Glomerular endothelial cell (primary cell): ENCODE data around the gene BOC. TPM values are rescaled to one million over a fixed set of nuclear protein-coding genes. Genes with fewer than 3 reads are reported as not detected.

Experiments used
- DNase-seq: peaks from one replicate; pipeline ENCODE4 v3.0.0-alpha.2; 2011; ENCODE audit warnings: low read depth, low spot score; ENCODE audit errors: extremely low read depth
- total RNA-seq: library from RNA; depleted of rRNA; stranded (reverse); fragments of >200 nt; gene quantifications from 2 replicates; pipeline ENCODE4 v1.2.3, GENCODE V29; 2015

Gene BOC
- total RNA-seq, 1 donor from 2014 or later = 2.2 TPM

- no peak for DNase-seq
These were observed 12.3 kb downstream of the BOC start for GRCh38 chr3:113223475-113224281.

- no peak for DNase-seq
These were observed 13.9 kb downstream of the BOC start for GRCh38 chr3:113225286-113225685.

GRCh38 chr3:113226491-113226890 lies 15.1 kb downstream of the BOC start:
- DNase-seq = no peak

DNA sequence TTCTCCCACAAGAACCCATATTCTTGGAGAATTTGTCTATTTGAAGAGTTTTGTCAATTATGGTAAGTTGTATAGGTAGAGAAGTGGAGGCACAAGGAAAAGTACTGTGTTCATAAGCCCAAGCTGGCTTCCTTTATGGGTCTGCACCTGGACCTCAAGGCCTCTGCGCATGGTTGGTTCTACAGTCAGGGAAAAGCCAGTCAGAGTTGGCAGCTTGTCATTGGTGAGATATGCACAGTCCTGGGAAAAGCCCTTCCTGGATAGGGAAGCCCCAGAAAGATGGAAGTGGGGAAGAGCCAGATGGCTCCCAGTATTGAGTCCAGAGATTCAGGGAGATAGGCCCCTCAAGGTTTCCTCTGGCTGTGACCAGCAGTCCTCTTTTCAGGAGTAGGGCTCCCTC lies 15.8 kb downstream of the BOC start:
- no peak for DNase-seq

DNA sequence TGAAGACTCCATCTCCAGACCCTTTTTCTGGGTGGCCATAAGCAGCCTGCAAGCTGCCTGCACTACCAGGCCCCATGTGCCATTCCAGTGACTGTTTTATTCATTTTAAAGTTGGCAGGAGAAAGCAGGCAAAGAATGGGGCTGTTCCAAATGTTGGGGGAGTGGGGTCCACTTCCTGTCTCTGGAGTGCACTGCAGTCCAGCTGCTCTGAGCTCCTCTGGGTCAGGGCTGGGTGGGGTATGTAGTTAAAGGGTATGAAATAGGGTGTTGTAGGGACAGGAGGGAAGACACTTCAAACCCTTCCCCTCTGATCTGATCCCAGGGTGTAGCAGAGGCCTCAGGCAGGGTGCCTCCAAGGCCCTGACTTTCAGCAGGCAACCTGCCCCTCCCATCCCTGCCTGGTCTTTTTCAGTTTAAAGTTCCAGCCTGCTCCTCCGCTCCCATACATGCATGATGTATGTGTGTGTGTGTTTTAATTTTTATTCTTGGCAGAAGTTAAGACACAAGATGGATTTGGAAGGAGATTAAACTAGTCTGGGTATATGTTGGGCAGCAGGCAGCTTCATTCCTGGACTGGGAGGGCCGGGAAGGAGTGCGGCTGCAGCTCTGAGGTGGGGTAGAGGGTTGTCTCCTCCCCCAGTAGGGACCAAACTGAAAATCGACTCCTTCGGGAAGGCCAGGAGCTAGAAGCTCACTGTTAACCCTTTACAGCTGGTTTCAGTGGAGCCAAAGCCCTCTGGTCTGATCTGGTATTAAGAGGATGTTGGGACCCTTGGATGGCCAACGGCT lies 17.3 kb downstream of the BOC start:
- DNase-seq = no peak

GRCh38 chr3:113231391-113231790 lies 20.0 kb downstream of the BOC start:
- no peak for DNase-seq

GRCh38 chr3:113231827-113232253 lies 20.5 kb downstream of the BOC start:
- no peak for DNase-seq

DNA sequence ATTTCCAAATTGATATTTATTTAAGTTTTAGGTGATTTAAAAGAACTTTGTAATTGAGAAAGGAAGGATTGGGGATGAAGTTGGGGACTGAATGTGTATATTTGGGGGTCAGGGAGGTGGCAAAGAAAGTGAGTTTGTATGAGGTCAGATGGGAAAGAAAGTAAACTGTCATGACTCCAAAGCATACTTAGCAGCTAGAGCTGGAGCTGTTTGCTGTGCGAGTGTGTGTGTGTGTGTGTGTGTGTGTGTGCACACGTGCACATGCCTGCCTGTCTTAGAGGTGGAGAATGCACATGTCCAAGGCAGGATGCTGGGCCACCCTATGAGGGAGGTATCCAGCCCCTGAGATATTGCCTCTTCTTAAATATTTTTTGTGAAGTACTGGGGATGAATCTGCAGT lies 21.0 kb downstream of the BOC start:
- no peak for DNase-seq

- DNase-seq = no peak
These were observed 22.1 kb downstream of the BOC start for GRCh38 chr3:113233497-113233896.

- no peak for DNase-seq
These were observed 22.7 kb downstream of the BOC start for GRCh38 chr3:113234028-113234427.

- no peak for DNase-seq
These were observed 23.4 kb downstream of the BOC start for GRCh38 chr3:113234688-113235260.

DNA sequence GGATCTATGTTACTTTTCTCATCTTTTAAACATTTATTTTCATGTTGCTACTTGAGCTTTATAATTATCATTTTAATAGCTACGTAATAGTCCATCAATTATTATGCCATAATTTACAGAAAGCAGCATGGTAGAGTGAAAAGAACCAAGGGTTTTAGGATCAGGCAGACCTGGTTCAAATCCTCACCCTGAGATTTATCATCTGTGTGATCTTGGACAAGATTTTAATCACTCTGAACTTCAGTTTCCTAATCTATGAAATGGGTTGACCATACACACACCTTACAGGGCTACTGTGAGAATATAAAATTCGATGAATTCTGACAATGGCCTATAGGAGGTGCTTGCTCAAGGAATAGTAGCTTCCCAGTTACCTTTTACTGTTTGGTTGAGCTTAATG lies 27.1 kb downstream of the BOC start:
- no peak for DNase-seq

DNA sequence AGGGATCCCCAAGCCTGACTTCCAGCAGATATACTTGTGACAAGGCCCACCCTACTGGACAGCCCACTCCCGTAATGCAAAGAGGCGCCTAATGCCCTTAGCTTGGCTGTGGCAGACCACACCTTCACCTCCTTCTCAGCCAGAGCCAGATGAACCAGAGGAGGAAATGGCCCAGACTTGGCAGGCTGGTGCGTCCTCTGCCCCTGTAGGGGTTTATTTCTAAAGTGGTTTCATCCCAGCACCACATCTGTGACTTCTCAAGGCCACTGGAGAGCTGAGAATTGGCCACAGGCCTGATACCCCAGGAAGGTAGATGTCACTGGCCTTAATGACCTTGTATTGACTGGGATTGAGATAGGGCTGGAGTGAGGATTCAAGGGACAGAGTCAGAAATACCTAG lies 29.5 kb downstream of the BOC start:
- DNase-seq = no peak

DNA sequence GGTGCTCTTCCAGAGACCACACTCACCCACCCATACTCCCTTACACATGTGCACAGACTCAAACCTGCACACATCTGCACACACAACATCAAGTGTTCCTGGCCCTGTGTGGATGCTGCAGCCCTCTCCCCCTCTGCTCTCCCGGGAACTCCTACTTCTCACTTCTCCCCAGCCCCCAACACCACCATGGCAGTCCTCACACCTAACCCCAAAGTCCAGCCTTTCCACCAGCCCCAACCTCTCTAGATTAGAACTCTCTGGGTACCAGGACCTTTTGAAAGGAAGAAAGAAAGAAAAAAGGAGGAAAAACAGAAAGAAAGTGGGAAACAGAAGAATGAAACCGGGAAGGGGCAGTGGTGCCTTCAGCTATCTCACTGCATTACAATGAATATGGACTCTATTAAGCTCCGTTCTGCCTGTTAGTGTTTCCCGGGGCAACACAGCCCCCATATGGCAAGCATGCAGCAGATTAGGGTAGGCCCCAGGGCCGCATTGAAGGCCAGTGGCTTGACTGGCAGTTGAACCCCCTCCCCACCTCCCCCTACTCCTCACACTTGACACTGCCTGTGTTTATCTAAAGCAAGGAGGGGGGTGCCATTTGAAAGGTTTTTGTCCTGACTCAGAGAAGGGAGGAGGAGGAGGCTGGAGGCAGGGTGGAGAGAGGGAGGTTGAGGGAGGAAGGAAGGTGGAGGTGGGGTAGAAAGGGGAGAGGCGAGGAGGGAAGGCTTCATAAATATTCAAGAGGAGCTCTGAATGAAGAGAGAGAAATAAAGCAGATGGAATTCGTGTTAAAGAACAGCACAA lies 30.1 kb downstream of the BOC start:
- no peak for DNase-seq

GRCh38 chr3:113242096-113242581 lies 30.8 kb downstream of the BOC start:
- no peak for DNase-seq

- DNase-seq = no peak
These were observed 31.7 kb downstream of the BOC start for GRCh38 chr3:113243071-113243470.

GRCh38 chr3:113243846-113244245 lies 32.5 kb downstream of the BOC start:
- no peak for DNase-seq

DNA sequence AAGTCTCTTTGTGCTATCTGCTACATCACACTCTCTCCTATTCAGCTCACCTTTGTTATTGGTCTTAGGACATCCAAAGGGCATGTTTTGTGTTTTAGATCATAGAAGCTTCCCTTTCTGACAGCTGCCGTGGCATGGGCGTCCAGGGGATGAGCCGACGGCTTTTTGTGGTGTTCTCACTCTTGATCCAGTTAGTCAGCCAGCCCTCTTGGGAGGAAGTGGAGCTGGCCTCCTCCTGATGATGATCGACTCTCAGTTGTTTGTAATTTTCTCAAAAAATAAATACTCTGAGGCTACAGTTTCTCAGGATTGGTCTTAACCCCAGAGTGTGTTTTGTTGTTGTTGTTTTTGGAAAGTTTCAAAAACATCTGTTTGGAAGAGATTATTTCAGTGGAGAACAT lies 34.4 kb downstream of the BOC start:
- no peak for DNase-seq

- DNase-seq = no peak
These were observed 35.7 kb downstream of the BOC start for GRCh38 chr3:113247068-113247467.

- no peak for DNase-seq
These were observed 36.5 kb downstream of the BOC start for GRCh38 chr3:113247675-113248458.
